Measurements from ENCODE around the gene ADAMTSL2.

Gene ADAMTSL2

DNA sequence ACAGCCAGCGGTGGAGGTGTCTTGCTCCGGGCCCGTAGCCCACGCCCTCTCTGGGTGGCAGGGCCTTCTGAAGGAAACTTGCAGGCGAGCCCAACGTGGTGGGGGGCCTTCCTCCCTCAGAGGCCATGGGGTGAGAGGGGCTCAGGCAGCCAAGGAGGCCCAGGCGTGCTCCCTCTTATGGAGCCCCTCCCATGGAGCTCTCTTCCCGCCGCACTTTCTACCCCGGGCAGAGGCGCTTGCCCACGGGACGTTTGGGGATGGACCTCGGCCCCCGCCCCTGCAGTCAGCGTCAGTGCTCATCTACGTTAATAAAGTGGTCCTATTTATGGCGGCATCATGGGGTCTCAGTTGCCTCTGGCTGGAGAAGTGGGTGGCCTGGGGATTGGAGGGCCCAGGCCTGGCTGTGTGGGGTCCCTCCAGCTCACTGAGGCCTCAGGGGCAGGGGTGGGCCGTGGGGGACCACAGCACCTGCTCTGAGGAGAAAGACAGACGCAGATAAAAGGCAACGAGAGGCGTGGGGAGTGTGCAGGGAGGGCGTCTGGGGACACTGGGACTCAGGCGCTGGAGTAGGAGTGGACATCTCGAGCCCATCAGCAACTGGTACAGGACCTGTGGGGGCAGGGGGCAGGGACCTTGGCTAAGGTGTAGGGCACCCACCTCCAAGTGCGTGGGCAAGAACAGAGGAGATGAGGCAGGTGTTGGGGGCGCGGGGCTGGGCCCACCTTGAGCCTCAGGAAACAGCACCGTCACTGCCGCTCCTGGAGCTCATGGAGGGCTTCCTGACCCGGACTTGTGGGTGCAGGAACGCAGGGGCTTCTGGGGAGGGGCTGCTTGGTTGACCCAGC lies 40.9 kb downstream of the ADAMTSL2 start:
- DNase-seq (ENCODE audit: low read depth): no peak

DNA sequence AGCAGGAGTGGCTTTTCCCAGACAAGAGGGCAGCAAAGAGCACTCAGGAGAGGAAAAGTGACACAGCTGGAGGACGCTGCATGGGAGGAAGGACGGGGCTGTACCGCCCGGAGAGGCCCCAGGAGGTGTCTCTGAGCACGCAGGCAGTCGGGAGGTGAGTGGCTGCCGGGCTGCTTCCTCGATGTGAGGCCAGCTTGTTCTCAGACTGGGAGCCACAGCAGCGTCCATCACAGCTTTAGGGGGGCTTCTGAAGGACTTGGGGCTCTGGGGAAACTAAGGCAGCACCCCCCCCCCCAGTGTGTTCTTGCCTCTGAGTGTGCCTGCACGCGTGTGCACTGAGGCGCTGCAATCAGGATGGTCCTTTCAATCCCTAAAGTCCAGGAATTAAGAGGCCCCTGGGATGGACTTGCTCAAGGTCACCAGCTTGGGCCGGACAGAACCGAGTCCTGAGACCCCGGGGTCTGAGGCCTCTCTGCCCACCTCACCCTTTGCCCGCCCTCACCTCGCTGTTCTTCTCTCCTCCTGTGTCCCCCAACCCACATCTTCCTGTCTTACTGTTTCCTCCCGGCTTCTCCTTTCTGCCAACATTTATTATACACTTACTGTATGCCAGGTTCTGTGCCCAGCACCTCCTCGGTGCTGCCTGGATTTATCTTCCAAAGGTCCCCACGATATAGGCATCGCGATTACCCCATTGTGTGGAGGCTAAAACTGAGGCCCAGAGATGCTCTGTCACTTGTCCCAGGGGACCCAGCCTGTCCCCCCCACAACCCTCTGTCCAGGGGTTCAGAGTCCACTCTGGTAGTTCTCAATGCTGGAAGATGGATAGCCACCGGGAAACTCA lies 41.7 kb downstream of the ADAMTSL2 start:
- DNase-seq (ENCODE audit: low read depth): no peak

DNA sequence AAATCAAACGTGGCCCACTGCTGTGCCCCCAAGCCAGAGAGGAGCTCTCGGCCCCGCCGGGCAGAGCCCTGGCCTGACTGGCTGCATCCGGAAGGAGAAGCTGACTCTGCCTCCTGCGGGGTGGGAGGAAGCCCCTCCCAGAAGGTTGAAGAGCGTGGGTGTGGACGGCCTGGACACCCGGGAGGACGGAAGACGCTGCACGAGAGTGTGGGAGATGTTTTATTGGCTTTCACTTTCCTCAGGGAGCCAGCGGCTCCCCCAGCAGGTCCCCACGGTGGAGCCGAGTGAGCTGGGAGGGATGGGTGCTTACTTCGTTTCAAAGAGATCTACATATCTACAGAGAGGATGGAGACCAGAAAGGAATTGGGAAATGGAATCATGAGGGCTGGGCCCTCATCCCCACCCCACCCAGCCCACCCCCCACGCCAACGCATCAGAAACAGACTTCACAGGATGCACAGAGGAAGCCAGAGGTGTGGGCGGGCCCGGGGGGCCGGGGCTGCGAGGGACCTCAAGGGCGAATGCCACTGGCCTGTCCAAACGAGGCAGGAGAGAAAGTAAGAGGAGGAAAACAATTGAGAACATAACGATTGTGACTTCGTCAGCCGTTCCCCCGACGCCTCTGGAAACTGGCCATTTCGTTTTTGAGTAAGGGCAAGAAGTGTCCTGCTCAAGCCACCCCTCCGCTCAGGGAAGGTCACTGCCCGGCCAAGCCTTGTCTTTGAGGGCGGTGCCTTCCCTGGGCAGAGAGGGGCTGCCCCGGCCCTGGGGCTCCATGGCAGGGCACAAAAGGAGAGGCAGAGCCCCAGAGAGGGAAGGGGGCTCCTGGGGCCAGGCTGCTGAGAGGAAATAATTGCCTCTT lies 42.6 kb downstream of the ADAMTSL2 start:
- DNase-seq (ENCODE audit: low read depth): no peak

DNA sequence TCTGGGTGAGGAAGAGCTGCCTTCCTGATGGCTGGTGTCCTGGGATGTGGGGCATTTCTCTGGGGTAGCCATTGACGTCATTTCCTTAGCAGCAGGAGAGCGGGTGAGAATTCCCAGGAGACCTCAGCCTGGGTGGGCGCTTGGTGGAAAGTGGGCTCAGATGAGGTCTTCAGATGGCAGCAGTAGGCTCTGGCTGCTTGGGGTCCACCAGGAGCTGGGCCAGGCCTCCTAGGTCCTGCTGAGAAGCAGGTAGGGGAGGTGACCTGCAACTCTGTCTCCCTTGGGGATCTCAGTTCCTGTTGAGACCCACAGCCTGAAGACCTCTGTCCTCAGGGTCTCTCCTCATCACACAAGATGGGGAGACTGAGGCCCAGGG lies 43.2 kb downstream of the ADAMTSL2 start:
- no peak for DNase-seq (ENCODE audit: low read depth)

DNA sequence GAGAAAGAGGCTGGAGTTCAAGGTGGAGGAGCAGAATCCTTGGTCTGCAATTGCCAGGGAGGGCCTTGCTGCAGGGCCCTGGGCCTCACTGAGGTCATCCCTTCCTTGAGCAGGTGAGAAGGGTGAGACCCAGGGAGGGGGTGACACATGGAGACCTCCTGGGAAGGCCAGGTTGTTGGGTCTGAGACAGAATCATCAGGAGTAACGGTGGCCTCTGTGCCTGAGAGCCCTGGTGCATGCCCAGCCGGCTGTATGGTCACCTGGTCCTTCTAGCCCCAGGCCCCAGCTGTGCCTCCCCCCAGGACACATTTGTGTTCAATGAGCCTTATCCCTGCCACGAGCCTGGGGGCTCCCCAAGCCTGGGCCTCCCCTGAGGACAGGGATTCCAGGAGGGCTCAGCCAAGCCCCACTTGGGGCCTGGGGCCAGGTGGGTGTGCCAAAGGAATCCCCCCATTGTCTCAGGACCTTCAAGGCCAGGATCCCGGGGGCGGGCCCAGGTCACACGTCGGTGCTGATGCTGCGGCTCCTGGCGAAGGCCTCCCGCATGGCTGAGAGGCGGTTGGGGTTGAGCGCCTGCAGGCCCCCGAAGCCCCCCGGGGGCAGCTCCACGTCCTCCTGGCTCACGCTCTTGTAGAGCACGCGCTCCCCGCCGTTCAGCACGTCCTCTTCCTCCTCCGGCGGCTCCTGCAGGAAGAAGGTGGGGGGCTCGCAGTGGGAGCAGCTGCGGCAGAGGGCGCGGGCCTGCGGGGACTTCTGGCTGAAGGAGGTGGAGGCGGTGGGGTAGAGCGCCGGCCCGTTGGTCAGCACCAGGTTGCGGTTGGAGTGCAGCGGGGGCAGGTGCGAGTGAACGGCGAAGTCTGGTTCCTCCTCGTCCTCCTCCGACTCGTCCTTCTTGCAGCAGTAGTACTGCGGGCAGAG lies 44.3 kb downstream of the ADAMTSL2 start:
- DNase-seq (ENCODE audit: low read depth): no peak

DNA sequence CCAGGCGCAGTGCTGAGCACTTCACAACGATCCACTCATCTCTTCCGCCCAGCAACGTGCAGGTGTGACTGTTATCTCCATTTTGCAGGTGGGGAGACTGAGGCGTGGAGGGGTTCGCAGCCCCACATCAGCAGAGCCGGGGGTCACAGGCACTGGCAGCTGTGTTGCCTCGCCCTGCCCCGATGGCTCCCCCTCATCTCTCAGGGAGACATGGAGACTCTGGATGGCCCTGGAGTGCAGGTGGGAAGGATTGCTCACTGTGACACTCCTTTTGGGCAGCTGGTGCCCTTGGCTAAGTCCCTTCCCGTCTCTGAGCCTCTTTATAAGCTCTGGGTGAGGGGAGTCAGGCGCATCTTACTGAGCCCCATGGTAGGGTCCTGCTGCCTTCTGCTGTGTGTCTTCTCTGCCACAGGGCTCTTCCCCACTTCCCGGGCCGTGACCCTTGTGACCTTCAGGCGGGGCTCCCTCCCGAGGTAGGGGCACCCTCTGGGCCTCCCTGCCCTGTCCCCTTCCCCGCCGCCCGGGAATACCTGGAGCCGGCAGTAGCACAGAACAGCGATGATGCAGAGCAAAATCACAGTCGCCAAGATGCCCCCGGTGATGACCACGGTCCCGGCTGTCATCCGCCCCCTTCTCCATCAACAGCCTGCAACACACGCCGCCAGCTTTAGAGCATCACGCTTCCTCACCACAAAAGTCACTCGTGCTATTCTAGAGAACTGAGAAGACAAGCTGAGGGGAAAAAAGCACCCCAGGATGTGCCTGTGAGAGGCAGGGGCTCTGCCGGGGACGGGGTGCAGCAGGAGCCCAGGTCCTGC lies 45.3 kb downstream of the ADAMTSL2 start:
- DNase-seq (ENCODE audit: low read depth): no peak

DNA sequence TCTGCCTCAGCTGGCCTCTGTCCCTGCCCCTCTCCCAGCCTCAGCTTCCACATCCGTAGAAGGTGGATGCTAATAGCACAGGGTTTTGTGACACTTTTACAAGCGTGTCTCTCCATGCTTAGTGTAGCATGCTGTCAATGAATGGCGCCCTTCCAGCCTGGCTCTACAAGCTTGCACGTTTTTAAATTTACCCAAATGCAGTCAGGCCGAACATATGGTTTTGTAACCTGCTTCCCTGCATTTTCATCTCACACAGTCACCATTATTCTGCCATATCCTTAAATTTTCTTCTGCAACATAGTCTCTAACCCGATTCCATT lies 45.9 kb downstream of the ADAMTSL2 start:
- DNase-seq (ENCODE audit: low read depth): no peak

DNA sequence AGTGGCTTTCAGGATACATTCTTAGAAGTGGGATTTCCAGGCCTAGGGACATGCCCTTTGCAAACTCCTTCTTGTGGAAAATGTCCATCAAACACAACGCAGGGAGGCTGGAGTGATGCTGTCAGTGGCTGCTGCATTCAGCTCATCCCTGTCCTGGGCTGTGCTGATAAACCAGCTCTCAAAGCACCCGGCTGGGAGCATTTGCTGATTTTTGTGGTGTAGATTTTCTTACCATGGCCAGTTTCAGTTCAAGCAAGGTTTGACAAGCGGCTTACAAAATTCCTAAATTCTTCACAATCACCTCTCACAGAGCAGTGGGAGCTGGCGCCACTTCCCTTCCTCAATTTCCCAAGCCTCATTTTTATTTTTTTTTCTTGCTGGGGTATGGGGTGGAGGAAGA lies 46.5 kb downstream of the ADAMTSL2 start:
- no peak for DNase-seq (ENCODE audit: low read depth)

DNA sequence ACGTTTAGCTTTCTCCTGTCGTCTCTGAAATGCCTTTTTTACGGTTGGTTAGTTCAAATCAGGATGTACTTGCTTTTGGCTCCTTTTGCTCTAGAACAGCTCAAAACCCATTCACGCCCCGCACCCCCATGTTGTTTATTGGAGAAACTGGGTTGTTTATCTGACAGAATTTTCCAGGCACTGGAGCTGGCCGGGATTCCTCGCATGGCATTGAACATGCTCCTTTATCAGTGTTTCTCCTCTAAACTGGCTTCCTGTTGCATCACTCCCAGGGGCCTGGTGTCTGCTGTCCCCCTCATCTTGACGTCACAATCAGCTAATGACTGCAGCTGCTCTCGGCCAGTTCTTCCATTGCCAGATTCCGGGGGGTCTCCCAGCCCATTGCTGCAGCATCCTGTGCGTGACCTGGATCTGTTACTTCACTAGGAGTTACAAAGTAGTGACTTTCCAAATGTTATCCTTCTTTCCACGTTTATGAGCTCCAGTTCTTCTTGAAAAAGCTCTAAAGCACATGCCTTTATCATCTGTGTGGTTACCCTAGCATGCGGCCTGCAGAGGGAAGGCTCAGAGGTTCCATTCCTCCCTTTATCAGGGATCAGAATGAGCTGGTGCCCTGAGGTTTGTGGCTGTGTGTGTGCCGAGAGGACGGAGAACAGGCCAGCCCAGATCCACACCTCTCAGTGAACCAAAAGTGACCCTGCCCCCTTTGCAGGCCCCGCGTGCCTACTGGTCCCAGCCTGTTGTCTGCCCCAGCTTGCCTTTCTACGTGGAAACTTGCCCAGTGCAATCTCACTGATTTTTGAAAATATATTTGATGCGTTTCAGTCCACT lies 47.2 kb downstream of the ADAMTSL2 start:
- no peak for DNase-seq (ENCODE audit: low read depth)

DNA sequence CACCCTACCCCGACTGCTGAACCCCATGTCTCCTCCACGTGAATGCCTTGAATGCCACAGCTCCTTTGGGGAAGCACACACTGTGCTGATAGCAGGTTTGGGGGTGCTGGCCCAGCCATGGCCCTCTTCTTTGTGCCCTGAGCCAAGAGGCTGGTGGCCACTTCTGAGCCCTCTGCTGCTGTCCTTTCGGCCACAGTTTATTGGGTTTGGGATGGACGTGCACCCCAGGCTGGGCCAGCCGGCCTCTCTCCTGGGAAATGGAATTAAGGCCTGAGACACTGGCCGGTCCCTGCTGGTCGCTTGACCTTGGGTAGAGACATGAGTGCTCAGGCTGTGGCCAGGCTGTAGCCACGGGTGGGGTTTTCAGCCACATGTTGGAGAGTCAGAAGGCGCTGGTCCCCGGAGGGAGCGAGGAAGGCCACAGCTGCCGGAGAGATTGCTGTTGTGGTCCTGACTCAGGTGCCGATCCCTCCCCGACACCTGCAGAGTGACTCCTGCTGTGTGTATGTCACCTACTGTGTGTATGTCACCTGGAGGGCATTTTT lies 48.1 kb downstream of the ADAMTSL2 start:
- DNase-seq (ENCODE audit: low read depth): no peak

DNA sequence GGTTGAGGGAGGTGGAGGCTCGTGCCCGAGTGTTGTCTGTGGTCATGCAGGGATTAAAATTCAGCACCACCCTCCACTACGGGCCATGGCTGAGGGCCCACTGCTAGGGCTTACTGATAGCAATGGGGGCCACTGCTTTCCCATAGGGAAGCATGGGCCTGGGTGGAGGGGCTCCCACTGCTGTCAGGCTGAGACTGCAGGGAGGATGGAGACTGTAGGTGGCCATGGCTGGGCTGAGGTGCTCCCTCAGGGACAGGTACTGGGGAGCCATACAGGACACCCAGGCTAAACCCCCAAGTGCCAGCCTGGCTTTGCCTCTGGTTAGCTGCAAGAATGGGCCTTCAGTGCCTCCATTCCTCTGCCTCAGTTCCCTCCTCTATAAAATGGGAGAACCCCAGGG lies 48.6 kb downstream of the ADAMTSL2 start:
- no peak for DNase-seq (ENCODE audit: low read depth)

DNA sequence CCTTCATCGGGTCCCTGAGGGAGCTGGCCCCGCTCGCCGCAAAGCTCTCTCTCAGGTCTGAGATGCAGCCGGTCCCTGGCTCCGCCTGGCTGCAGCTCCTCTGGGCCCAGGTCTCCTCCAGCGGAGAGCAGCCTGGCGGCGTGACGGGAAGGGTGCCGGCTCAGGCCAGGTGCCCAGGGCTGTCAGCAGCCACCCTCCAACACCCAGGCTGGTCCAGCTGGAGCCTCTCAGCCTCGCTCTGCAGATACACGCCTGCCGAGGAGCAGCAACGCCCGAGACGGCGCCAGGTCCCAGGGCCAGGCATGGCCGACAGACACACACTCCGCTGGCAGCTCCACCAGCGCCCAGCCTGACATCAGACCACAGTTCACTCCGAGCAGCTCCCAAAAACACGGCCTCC lies 49.1 kb downstream of the ADAMTSL2 start:
- DNase-seq (ENCODE audit: low read depth): no peak

DNA sequence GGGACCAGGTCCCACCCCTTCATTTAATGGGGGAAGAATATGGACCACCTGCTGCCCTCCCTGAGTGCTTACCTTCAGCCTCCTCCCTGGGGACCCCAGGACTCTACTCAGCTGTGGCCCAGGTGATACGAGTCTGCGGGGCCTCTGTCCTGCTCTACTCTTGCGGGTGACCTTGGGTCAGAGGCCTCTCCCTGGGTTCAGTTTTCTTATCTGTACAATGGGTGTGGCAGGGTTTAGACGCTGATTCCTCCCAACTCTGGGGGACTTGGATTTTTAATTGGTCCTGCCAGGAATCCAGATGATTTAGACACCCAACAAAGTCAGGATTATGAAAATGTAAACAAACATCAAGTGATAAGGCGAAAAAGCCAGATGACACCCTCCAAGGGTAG lies 49.7 kb downstream of the ADAMTSL2 start:
- DNase-seq (ENCODE audit: low read depth): no peak

DNA sequence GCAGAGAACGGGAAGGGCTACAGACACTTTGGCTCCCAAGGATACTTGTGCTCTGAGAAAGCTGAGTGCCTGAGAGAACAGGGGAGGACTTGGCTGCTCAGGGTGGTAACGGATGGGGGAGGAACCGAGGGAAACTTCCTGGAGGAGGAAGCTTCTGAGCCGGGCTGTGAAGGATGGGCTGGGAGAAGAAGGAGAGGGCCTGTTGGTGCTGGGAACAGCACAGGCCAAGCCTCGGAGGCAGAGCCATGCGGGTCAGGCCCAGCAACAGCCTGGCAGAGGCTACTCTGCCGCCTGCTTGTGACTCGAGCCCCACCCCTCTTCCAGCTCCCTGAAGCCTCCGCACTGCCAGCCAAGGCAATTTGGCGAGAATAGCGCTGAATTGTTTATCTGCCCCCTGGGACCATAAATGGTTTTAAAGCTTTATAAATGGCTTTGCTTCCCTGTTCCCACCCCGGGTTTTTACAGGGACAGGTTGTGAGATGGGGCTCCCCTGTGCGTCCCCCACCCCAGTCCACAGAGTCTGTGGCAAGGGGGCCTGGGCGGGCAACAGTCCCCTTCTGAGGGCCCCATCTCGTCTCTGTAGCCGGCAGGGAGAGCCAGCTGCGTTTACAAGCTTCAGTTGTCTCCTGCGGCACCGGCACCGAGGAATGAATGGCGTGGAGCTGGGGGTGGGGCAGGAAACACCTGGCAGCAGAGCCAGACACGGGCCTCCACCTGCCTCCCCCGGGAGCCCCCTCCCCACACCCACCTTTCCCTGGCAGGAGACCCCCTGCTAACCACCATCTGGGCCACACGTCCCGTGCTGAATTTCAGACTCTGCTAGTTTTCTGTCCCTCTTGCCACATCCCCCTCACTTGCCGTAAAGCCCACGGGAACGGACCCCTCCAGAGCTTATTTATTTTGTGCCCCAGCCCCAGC lies 50.3 kb downstream of the ADAMTSL2 start:
- DNase-seq (ENCODE audit: low read depth): no peak

DNA sequence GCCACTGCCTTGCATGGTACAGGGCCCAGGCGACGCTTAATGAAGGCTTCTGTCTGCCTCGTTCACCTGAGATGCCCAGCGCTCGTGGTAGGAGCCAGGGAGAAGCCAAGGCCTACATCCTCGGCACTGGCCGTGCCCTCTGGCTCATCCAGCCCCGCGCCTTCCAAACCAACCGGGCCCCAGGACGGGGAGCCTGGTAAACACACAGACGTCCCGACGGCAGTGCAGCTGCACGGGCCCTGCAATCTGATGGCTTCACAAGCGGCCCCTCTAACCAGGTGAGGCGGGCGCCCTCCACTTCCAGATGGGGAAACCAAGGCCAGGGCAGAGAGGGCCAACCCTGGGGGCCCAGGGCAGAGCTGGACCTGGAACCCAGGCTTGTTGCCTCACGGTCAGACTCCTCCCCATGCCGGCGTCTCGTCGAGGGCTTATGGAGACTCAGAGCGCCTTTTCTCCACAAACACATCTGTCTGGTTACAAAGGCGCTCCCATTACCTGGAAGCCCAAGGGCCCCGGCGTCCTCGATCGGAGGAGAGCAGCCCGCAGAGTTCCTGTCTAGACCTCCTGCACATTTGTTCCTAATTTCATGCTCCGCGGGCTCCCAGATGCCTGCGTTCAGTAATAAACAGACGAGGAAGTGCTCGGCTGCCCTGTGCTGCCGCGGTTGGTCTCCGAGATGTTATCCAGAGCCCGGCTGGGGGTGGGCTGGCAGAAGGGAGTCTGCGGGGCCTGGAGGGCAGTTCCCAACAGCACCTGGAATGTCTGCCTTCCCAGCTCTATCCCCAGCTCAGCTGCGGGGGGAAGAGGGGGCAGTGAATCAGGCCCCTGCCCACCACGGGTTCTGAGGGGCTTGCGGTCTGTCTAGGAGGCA lies 51.2 kb downstream of the ADAMTSL2 start:
- DNase-seq (ENCODE audit: low read depth): no peak

DNA sequence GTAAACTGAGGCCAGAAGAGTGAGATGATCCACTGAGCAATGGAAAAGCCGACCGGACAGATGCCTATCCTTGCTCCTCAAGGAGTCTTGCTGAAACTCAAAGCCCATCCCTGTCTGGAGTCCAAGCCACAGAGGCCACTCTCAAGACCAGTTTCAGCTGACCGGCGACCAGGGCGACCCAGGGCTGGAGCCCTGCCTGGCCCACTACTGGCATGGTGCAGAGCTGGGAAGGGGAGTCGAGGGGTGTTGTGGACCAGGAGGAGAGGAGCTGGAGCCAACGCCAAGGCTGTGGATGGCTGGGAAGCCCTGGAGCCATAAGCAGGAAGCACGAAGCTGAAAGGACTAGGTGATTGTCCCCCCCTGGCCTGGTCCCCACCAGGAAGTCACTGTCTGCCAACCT lies 52.5 kb downstream of the ADAMTSL2 start:
- DNase-seq (ENCODE audit: low read depth): no peak

DNA sequence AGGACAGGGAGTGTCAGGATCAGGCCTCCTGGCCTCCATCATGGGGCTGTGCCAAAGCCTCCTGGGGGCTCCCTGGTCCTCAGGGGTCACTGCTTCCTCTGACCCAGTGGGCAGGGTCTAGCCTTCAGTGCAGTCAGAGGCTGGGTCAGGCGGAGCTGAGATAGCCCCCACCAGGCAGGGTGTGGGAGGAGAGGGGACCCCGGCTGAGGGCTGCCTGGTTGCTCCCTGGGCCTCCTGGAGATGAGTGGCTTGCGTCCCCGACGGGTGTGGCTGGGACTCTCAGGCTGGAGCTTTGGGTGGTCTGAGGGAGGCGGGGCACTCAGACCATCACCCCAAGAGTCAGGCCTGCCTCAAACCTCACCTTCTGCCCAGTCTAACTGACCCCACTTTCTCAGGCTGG lies 53.0 kb downstream of the ADAMTSL2 start:
- DNase-seq (ENCODE audit: low read depth): no peak
